ENCODE data around the gene KIAA1549.

KIAA1549 gene

DNA sequence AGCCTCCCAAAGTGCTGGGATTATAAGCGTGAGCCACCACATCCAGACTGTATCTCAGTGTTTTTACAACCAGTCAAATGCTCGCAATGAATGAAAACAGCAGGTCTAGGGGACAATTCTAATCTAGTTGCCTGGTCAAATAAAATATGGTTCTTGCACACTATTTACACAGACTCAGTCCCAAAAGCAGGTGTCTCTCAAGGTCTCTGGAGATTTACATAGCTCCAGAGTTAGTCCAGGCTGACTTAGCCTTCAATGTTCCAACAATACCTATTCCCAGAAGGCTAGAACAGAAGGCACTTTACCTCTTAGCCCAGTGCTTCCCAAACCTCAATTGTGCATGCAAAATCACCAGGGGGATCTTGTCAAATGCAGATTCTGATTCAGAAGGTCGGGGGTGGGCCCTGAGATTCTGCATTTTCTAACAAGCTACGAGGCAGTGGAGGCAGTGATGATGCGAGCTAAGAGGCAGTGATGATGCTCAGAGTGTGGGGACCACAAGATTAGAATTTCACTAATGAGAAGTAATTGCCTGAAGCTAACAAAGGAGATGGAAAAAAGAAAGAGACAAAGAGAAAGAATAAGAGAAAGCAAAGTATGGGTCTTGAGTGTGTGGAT is 6.4 kb downstream of the KIAA1549 start:
- DNase-seq: no peak

DNA sequence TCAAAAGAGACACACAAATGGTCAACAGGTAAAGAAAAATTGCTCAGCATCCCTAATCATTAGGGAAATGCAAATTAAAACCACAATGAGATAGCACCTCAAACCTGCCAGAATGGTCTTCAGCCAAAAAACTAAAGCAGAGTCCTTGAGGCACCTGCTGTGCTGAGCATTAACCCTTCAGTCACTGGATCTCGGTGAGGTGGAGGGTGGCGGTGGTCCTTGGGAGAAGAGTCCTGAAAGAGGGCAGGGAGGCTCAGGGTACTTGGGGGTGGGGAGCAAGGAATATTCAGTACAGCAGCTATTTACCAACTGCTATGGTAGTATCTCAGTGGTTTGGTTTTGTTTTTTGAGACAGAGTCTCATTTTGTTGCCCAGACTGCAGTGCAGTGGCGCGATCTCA is 7.1 kb downstream of the KIAA1549 start:
- no peak for DNase-seq

- no peak for DNase-seq
These were observed 10.2 kb downstream of the KIAA1549 start for GRCh38 chr7:138970952-138971351.

GRCh38 chr7:138970446-138970845 is 10.7 kb downstream of the KIAA1549 start:
- no peak for DNase-seq

DNA sequence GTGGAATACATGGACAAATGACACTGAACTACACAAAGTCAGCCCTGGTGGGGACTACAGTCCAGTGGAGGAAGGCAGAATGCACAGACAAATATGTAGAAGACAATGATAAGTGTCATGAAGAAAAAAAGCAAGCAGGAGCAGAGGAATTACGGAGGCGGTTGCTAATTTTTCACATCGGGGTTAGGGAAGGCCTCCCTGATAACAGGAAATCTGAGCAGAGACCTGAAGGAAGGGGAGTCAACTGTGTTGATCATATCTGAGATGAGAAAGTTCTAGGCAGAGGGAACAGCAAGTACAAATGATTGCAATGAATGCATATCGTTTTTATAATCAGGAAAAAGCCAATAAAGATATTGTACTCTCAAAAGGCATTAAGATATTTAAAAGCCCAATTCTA is 14.0 kb downstream of the KIAA1549 start:
- no peak for DNase-seq

GRCh38 chr7:138964624-138965436 is 16.4 kb downstream of the KIAA1549 start:
- no peak for DNase-seq

- DNase-seq: no peak
These were observed 17.5 kb downstream of the KIAA1549 start for GRCh38 chr7:138963675-138964074.

DNA sequence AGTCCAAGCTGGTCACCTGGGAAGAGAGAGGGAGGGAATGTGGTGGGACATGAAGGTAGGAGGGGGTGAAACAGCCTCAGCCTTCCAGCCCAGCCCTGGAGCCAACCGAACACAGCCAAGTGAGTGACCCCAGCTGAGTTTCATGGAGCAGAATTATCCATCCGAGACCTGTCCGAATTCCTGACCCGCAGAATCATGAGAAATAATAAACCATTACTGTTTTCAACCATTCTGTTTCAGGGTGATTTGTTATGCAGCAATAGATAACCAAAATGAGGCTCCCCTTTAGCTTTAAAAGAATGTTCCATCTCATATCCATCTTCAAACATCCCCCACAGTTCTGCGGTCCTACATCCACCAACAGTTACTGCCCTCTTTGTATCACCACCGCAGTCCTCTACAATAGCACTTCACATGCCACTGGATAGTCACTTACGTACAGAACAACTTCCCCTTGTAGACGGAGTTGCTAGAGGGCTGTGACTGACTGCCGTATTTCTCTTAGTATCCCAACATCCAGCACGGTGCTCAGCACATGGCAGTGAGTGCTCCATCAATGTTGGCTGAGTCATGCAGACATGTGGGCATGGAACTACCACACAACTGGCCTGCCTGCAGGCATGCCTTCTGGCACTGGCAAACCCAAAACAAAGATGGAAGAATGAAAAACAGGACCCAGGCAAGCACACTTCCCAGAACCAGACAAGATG is 18.5 kb downstream of the KIAA1549 start:
- DNase-seq: no peak

- DNase-seq: no peak
These were observed 20.0 kb downstream of the KIAA1549 start for GRCh38 chr7:138961159-138961558.

DNA sequence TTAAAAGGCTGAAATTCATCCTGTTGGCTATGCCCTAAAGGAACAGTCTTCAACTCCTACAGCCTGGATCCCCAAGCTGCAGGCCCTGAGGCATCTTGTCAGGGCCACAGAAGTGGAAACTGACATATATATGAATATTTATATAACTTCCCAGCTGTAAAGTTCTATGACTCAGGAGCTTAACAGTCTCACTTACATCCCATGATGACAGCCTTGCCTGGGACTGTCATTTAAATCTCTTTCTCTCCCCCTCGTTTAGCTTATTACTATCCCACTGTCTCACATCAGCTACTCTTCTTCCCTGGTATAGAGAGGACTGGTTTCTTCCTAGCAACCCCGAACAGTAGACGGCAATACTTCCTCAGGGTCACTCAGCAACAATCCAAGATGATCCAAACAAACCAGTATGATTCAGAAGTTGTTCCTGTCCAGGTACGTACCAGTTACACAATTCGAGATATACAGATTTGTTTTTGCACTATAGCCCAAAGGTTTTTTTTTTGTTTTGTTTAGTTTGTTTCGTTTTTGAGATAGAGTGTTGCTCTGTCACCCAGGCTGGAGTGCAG is 22.7 kb downstream of the KIAA1549 start:
- no peak for DNase-seq

- no peak for DNase-seq
These were observed 23.3 kb downstream of the KIAA1549 start for GRCh38 chr7:138957753-138958390.

- DNase-seq: no peak
These were observed 24.0 kb downstream of the KIAA1549 start for GRCh38 chr7:138957217-138957616.

DNA sequence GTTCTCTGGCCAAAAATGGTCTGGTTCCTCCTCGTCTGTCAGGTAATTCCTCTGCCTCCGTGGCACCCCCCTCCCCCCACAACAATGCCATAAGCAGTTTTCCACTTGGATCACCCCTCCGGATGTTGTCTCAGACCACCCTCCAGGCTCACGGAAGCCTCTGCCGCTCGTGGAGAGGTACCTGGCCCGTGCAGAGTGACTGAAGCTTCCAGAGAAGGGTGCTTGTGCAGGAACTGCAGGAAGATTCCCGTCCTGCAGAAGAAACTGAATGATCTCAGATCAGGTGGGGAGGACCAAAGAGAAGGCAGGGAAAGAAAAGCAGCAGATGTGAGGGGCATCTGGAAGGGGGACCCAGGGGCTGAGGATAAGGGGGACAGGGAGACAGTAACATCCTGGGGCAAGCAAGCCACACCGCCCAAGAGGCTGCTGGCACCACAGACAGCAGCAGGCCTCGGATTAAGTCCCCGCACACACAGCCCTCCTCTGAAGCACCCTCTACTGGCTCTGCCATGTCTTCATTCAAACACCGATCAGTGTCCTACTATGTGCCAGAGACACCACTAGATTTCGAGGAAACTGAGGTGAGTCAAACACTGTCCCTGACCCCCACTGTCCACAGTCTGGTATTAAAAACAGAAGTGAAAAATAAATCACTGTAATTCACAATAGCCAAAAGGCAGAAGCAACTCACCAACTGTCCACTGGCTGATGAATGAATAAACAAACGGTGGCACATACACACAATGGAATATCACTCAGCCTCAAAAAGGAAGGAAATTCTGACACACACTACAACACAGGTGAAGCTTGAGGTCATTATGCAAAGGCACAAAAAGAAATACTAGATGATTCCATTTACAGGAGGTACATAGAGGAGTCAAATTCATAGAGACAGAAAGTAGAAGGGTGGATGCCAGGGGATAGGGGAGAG is 26.4 kb downstream of the KIAA1549 start:
- DNase-seq: no peak

GRCh38 chr7:138952791-138953190 is 28.4 kb downstream of the KIAA1549 start:
- DNase-seq: no peak

DNA sequence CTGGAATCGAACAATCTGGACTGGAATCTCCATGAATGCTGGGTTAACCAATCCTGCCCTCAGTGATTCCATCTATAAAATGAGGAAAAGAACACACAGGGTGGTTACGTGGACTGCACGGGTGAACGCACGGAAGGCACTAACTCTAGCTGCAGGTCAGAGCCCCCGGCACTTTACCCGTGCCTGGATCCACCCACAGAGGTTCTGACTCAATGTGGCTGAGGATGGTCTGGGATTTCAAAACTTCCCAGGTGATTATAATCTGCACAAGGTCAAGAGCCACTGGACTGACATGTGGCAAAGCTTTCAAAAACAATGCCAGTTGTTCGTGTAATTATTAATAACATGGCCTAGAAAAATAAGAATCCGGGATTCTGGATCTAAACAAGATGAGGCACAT is 29.2 kb downstream of the KIAA1549 start:
- DNase-seq: no peak

DNA sequence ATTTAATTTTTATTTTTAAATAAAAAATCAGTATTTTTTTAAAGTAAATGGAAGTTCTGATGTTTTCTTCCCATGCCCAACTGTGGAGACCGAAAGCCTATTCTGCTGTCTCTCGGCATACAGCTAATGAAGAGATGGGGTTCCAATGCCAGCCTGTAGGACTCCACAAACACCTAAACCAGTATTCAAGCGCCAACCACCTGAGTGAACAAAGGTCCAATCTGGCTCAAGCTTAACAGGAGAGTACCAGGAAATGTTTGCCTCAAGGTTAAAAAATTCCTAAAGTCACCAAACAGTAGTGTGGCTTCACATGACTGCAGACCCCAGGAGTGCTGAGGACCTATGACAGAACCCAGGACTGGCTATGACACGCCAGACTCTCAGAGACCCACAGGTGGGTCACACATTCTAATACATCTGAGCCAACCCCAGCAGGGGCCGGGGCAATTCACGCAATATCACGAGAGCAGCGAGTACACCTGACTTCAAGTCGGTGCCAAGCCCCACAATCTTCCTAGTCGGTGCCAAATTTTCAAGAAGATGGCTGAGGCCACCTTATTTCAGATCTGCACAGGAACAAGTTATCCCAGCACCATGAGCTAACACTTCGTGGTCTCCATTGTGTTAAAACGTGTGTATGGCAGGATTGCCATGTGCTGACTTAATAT is 31.6 kb downstream of the KIAA1549 start:
- no peak for DNase-seq

- no peak for DNase-seq
These were observed 32.8 kb downstream of the KIAA1549 start for GRCh38 chr7:138948403-138948802.

DNA sequence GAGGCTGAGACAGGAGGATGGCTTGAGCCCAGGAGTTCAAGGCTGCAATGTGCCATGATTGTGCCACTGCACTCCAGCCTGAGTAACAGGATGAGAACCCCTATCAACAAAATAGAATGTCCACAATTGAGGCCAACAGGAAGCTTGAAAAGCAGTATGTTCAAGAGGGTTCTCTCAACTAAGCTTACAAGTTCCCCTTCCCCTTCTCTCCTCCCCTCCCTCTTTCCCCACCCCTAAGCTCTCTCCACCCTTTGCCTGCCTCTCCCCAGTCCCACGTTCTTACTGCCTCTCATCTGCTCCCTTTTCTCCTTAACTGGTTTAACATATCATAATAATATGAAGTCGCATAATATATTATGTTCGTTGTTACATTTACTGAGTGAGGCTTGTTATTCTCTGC is 35.4 kb downstream of the KIAA1549 start:
- no peak for DNase-seq

DNA sequence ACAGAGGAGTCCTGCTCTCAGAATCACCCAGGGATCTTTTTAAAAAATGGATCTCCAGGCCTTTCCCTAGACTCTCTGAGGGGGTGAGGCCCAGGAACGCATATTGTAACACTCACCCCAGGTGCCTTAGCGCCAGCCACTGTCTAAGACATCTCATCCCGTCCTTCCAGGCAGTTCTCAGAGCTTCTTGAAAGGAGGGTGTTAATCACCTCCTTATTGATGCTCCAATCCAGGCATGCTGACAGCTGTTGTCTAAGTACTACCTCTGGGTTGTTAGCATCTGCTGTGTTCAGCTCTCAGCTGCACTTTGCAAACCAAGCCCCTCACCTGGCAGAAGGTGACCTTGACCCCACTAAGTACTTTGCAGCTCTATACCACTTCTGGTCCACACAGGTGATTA is 36.0 kb downstream of the KIAA1549 start:
- DNase-seq: no peak

GRCh38 chr7:138944592-138944991 is 36.6 kb downstream of the KIAA1549 start:
- DNase-seq: no peak

DNA sequence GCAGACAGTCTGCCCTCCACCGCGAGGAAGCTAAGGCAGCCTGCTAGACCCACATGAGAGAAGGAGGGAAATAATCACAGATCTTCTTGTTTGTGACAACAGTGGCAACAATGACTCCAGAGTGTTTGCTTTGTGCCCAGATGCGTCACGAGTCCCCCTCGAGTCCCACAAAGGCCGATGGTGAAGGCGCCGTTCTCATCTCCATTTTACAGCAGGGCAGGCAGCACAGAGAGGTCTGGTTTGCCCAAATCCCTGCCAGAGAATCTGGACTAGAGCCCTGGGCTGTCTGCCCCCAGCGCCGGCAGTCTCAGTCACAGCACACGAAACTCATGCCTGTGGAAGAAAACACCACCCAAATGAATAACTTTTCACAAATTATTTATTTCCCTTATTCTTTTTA is 38.1 kb downstream of the KIAA1549 start:
- DNase-seq: no peak

Data from NCI-H510A (cell line).